ENCODE data around the gene HSD17B3.
"Not testable (repeated sequence)": the region's sequence is repeated elsewhere in the genome, so short reads cannot be mapped to it uniquely, and the experiment has no call there.

Gene HSD17B3

DNA sequence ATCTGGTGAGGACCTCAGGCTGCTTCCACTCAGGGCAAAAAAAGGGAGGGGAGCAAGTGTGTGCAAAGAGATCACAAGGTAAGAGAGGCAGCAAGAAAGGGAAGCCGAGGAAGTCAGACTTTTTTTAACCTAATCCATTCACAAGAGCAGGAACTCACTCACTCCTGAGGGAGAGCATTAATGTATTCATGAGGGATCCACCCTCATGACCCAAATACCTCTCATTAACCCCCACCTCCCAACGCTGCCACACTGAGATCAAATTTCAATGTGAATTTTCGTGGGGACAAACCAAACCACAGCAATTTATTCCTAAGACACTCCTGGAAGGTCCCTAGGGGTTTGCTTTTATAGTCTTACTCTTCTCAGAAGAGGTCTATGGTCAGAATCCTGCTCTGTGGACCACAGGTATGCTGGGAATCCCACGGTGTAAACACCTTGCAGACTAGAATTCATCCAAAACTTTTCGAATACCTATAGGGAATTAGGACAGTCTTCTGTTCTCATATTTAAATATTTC is 108.7 kb downstream of the HSD17B3 start:
- DNase-seq (ENCODE audit: low spot score), result no peak

- no peak for DNase-seq (ENCODE audit: low spot score)
Measured at GRCh38 chr9:96192710-96193109, 109.3 kb downstream of the HSD17B3 start.

GRCh38 chr9:96189995-96190394 is 112.0 kb downstream of the HSD17B3 start:
- DNase-seq (ENCODE audit: low spot score), result no peak

GRCh38 chr9:96189581-96189980 is 112.4 kb downstream of the HSD17B3 start:
- not testable (repeated sequence) for DNase-seq (ENCODE audit: low spot score)

DNA sequence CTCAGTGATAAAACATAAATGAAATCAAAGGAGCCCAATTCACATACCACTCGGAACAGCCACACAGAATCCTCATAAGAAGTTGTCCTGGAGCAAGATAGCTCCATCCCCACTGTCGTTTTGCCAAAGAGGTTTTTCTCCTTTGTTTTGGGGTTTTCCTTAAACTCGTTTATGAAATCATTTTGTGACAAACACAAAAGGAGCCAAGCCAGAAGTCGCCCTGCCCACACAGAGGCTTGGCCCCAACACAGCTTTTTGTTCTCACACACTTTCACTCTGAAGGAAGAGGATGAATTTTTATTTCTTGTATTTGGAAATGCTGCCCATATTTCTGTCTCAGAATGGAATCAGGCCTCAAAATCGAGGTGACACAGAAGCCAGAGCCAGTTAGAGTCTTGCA is 113.4 kb downstream of the HSD17B3 start:
- no peak for DNase-seq (ENCODE audit: low spot score)

- no peak for DNase-seq (ENCODE audit: low spot score)
Measured at GRCh38 chr9:96187151-96187555, 114.8 kb downstream of the HSD17B3 start.

DNA sequence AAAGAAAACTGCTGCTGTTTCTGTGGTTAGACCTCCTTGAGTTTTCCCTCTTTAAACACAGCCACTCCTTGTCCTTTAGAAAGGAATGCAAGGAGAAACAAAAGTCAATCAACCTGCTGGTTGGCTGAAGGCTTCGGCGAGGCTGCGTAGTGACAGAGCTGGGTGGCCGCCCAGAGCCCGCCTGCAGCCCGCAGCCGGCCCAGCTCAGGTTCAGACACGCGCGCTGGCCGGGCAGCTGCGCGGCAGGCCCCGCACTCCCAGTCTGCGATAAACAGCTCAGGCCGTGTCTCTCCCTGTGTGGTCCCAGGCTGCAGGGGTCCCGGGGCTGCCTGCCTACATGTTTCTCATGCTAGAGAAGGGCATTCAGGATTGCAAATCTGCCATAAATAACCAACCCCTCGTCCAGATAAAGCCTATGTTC is 115.4 kb downstream of the HSD17B3 start:
- DNase-seq (ENCODE audit: low spot score), result no peak

DNA sequence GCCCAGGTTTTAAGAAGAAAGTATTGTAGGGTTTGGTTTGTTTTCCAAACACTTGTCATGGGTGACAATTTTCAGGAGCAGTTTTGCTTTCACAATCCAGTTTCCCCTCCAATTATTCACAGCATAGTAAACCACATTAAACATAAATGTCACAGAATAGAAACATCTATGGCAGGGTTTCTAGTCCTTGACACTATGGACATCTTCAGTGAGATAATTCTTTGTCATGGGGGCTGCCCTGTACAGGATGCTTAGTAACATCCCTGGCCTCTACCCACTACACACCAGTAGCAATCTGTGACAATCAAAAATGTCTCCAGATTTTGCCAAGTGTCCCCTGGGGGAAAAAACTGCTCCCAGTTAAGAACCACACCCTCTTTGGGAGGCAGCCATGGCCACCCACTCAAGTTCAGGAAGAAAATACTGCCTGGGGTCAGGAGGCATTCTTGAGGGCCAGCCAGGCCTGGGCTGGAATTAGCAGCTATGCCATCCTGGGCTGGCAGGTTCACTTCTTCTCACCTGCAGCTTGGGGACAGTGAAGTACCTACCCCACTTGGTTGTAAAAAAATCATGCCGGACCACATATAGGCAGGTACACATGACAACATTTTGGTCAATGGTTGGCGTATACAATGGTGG is 116.3 kb downstream of the HSD17B3 start:
- no peak for DNase-seq (ENCODE audit: low spot score)

Measured in CD4-positive, alpha-beta T cell treated with Interleukin-15 for 4 hours (primary cell).